VCaP (cell line): ENCODE data around the gene PDZK1IP1.
"Not testable (repeated sequence)": the region's sequence is repeated elsewhere in the genome, so short reads cannot be mapped to it uniquely, and the experiment has no call there.

Experiments used
- H3K27ac ChIP-seq: fragments of 450-650 bp; 2 replicates; pipeline ENCODE4 v1.5.1; 2017
- CTCF ChIP-seq: fragments of 450-650 bp; conservative IDR thresholded peaks from 2 replicates; pipeline ENCODE4 v1.5.1; 2017; ENCODE audit warnings: mild to moderate bottlenecking, moderate library complexity

PDZK1IP1 gene

GRCh38 chr1:47205918-47206317 lies 16.1 kb upstream of the PDZK1IP1 start:
- H3K27ac ChIP-seq = no peak overlapping the region
- no peak for TF ChIP-seq CTCF

- not testable (repeated sequence) for H3K27ac ChIP-seq
Measured at GRCh38 chr1:47203504-47203903, 13.7 kb upstream of the PDZK1IP1 start.

- no peak for TF ChIP-seq CTCF
- H3K27ac ChIP-seq = no peak overlapping the region
Measured at GRCh38 chr1:47201179-47201578, 11.3 kb upstream of the PDZK1IP1 start.

- H3K27ac ChIP-seq = no peak overlapping the region
- TF ChIP-seq CTCF = no peak
Measured at GRCh38 chr1:47198214-47198613, 8.4 kb upstream of the PDZK1IP1 start.

GRCh38 chr1:47196622-47197021 lies 6.8 kb upstream of the PDZK1IP1 start:
- no peak overlapping the region for H3K27ac ChIP-seq
- no peak for TF ChIP-seq CTCF

- not testable (repeated sequence) for H3K27ac ChIP-seq
Measured at GRCh38 chr1:47195981-47196380, 6.1 kb upstream of the PDZK1IP1 start.

GRCh38 chr1:47194311-47194710 lies 4.5 kb upstream of the PDZK1IP1 start:
- H3K27ac ChIP-seq = no peak overlapping the region
- TF ChIP-seq CTCF = no peak

- H3K27ac ChIP-seq = not testable (repeated sequence)
Measured at GRCh38 chr1:47193496-47193895, 3.7 kb upstream of the PDZK1IP1 start.

GRCh38 chr1:47192458-47193384 lies 2.9 kb upstream of the PDZK1IP1 start:
- peak; percentile 96 for TF ChIP-seq CTCF
- peak overlapping the region; percentile 31; the same call in 1 of the 2 replicates for H3K27ac ChIP-seq
